ENCODE data around the gene UTP4. TPM values are rescaled to one million over a fixed set of nuclear protein-coding genes. Genes with fewer than 3 reads are reported as not detected.
A peak's percentile ranks its signal among the peaks of the same experiment; 100 is the strongest.
"Not testable (repeated sequence)": the region's sequence is repeated elsewhere in the genome, so short reads cannot be mapped to it uniquely, and the experiment has no call there.

UTP4 gene
- total RNA-seq, 2 donors from 2014 or later, result 9.2 to 12.2 TPM

DNA sequence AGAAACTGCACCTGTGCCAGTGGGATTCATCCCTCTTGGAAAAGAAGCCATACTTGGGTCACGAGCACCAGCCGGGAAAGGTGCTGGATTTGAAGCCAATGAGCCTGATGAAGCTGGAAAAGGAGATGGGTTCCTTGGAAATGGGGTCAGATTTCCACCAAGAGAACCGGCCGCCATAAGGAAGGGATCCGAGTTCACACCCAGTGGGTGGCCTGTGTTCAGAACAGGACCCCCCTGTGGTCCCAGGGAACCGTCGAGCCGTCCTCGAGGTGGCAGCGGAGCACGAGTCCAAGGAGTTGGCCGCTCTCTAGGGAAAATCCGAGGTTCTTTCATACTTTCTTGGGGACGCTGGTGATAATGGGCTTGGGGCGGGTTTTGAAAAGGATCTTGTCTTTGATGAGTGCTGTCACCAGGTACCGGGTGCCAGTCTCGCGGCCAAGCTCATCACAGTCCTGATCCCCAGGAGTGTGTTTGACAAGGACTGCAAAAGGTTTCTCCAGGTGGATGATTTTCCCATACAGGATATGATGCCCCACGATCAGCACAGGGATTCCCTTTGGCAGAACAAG is 12.3 kb upstream of the UTP4 start:
- no peak overlapping the region for H3K4me3 ChIP-seq
- peak overlapping the region in 3 of 4 donors; percentile 27 to 65 (median 48) for H3K27ac ChIP-seq
- intact Hi-C loops (cut with DNase I), result loop anchor here (5.0 to 10.0 kb wide), 2 partner anchors 218 to 275 kb away; partner anchors contain the start of gene TANGO6
- ATAC-seq (no peak), DNase-seq (no peak)
- H3K9me3 ChIP-seq, result no peaks in the 10 kb centered on the region
- H3K27me3 ChIP-seq, result no peaks in the 10 kb centered on the region
- 94 to 96% methylated on average over 19 of the region's 19 CpGs for WGBS, 2 donors
- no peak for TF ChIP-seq POLR2A (IDR thresholded peaks at IDR 0.05)
- no peak for TF ChIP-seq CTCF (IDR thresholded peaks at IDR 0.05)
- peaks cover 28% of the 10 kb centered on the region for H3K4me1 ChIP-seq
- H3K36me3 ChIP-seq (replicated peaks in 1 of 2; ENCODE audit: insufficient read depth in 1 of 2, low read depth in 2 of 2), result no peaks in the 10 kb centered on the region

GRCh38 chr16:69123910-69124309 is 8.5 kb upstream of the UTP4 start:
- Histone ChIP-seq H3K27me3 (no peaks in the 10 kb centered on the region), H3K4me1 (peaks cover 15% of the 10 kb centered on the region), H3K9me3 (no peaks in the 10 kb centered on the region), H3K27ac (no peak overlapping the region), H3K4me3 (no peak overlapping the region), H3K36me3 (replicated peaks in 1 of 2; ENCODE audit: insufficient read depth in 1 of 2, low read depth in 2 of 2) (no peaks in the 10 kb centered on the region)
- 79 to 81% methylated on average over 3 of the region's 3 CpGs for WGBS, 2 donors
- intact Hi-C loops (cut with DNase I), result loop anchor here (5.0 to 10.0 kb wide), 2 partner anchors 222 to 279 kb away; partner anchors contain the start of gene TANGO6
- ATAC-seq (peak; percentile 53), DNase-seq (peak; percentile 72 to 80 (median 75))
- TF ChIP-seq CTCF (IDR thresholded peaks at IDR 0.05), result peak in 6 of 7 experiments; percentile 44 to 84 (median 77)
- no peak for TF ChIP-seq POLR2A (IDR thresholded peaks at IDR 0.05)

DNA sequence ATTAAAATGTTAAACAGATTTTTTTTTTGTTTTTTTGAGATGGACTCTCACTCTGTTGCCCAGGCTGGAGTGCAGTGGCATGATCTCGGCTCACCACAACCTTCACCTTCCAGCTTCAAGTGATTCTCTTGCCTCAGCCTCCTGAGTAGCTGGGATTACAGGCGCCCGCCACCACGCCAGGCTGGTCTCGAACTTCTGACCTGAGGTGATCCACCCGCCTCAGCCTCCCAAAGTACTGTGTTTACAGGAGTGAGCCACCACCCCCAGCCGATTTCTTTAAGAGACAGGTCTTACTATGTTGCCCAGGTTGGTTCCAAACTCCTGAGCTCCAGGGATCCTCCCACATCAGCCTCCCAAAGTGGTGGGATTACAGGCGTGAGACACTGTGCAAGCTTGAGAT is 8.0 kb upstream of the UTP4 start:
- WGBS, 2 donors, result 77 to 81% methylated on average over 8 of the region's 8 CpGs
- H3K9me3 ChIP-seq, result not testable (repeated sequence)

DNA sequence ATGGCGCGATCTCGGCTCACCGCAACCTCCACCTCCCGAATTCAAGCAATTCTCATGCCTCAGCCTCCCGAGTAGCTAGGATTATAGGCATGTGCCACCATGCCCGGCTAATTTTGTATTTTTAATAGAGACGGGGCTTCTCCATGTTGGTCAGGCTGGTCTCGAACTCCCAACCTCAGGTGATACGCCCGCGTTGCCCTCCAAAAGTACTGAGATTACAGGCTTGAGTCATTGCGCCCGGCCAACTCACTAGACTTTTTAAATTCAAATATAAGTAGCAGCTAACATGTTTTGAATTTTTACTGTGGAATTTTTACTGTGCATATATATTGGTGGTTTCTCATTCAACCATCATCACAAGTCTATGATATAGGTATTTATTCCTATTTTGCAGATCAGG is 7.5 kb upstream of the UTP4 start:
- H3K27me3 ChIP-seq; H3K4me3 ChIP-seq; H3K36me3 ChIP-seq (replicated peaks in 1 of 2; ENCODE audit: insufficient read depth in 1 of 2, low read depth in 2 of 2); DNase-seq; H3K9me3 ChIP-seq; H3K27ac ChIP-seq; ATAC-seq; H3K4me1 ChIP-seq: not testable (repeated sequence)
- intact Hi-C loops (cut with DNase I), result loop anchor here (5.0 to 10.0 kb wide), 2 partner anchors 223 to 280 kb away; partner anchors contain the start of gene TANGO6
- 88 to 94% methylated on average over 14 of the region's 14 CpGs for WGBS, 2 donors

More for the DNA sequence above, 8.0 kb upstream of the UTP4 start:
- not testable (repeated sequence) for ATAC-seq; H3K27me3 ChIP-seq; DNase-seq; H3K27ac ChIP-seq; H3K4me1 ChIP-seq; H3K4me3 ChIP-seq; H3K36me3 ChIP-seq (replicated peaks in 1 of 2; ENCODE audit: insufficient read depth in 1 of 2, low read depth in 2 of 2)
- intact Hi-C loops (cut with DNase I), result loop anchor here (5.0 to 10.0 kb wide), 2 partner anchors 222 to 280 kb away; partner anchors contain the start of gene TANGO6

- no peaks in the 10 kb centered on the region for H3K36me3 ChIP-seq (replicated peaks in 1 of 2; ENCODE audit: insufficient read depth in 1 of 2, low read depth in 2 of 2)
- TF ChIP-seq CTCF (IDR thresholded peaks at IDR 0.05) (no peak), POLR2A (IDR thresholded peaks at IDR 0.05) (no peak)
- intact Hi-C loops (cut with DNase I), result loop anchor here (10.0 kb wide), 1 partner anchor 281 kb away; the partner anchor contains the start of gene TANGO6
- no peak overlapping the region for H3K4me3 ChIP-seq
- H3K4me1 ChIP-seq, result peaks cover 18% of the 10 kb centered on the region
- no peaks in the 10 kb centered on the region for H3K27me3 ChIP-seq
- H3K9me3 ChIP-seq, result no peaks in the 10 kb centered on the region
- 73 to 84% methylated on average over 3 of the region's 3 CpGs for WGBS, 2 donors
- DNase-seq, result no peak
- no peak for ATAC-seq
- H3K27ac ChIP-seq, result no peak overlapping the region
Measured at GRCh38 chr16:69126221-69126620, 6.2 kb upstream of the UTP4 start.

DNA sequence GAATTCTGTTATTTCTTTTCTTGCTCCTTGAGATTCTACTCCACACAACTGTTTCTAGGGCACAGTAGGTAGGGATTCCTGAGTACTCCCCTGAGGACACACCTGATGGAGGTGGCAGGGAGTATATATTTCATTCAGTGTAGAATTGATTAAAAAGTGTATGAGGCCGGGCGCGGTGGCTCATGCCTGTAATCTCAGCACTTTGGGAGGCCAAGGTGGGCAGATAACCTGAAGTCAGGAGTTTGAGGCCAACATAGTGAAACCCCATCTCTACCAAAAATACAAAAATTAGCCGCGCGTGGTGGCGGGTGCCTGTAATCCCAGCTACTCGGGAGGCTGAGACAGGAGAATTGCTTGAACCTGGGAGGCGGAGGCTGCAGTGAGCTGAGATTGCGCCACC is 5.6 kb upstream of the UTP4 start:
- H3K27ac ChIP-seq; H3K36me3 ChIP-seq (replicated peaks in 1 of 2; ENCODE audit: insufficient read depth in 1 of 2, low read depth in 2 of 2); H3K4me3 ChIP-seq; DNase-seq; ATAC-seq; H3K27me3 ChIP-seq; H3K9me3 ChIP-seq: not testable (repeated sequence)
- WGBS, 2 donors, result 96 to 97% methylated on average over 10 of the region's 10 CpGs
- peaks cover 18% of the 10 kb centered on the region for H3K4me1 ChIP-seq
- intact Hi-C loops (cut with DNase I), result loop anchor here (10.0 kb wide), 1 partner anchor 282 kb away; the partner anchor contains the start of gene TANGO6
